AG09309 (cell line): ENCODE results near the gene TPGS2.

Source experiments
- DNase-seq: peaks from one replicate; pipeline ENCODE4 v3.0.0-alpha.2; 2010; ENCODE audit warnings: low read depth
- H3K4me3 ChIP-seq: 2 replicates; pipeline ENCODE4 v1.5.1; 2011; ENCODE audit warnings: mild to moderate bottlenecking, low read depth, low read length, moderate library complexity; ENCODE audit not compliant: control insufficient read depth
- CTCF ChIP-seq: IDR thresholded peaks from 2 replicates; pipeline ENCODE4 v1.5.1; 2011; ENCODE audit warnings: mild to moderate bottlenecking, low read depth, low read length, inconsistent platforms; ENCODE audit not compliant: insufficient read depth, control insufficient read depth; ENCODE audit errors: missing control alignments

Gene TPGS2

DNA sequence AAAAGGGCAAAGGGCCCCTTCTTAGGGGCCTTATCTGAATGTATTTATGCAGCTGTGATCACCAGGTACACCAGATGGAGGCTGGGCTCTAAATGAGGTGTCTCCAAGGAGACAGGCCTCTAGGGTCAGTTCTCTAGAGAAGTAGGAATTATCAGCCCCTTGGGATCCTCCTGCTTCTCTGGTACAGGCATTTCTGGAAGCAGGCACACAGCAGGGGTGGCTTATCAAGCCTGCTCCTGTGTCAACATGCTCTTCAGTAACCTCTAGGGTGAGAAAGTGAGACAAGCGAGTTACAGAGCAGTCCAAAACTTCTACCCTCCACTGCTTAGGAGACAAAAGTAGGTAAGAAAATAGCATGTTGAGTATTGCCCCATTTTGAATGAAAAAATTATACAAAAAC lies 13.8 kb downstream of the TPGS2 start:
- no peak for TF ChIP-seq CTCF
- DNase-seq = no peak
- no peak overlapping the region for H3K4me3 ChIP-seq

GRCh38 chr18:36813824-36814223 lies 15.0 kb downstream of the TPGS2 start:
- no peak for TF ChIP-seq CTCF
- no peak overlapping the region for H3K4me3 ChIP-seq
- no peak for DNase-seq

GRCh38 chr18:36813101-36813775 lies 15.6 kb downstream of the TPGS2 start:
- H3K4me3 ChIP-seq = no peak overlapping the region
- TF ChIP-seq CTCF = no peak
- DNase-seq = no peak

DNA sequence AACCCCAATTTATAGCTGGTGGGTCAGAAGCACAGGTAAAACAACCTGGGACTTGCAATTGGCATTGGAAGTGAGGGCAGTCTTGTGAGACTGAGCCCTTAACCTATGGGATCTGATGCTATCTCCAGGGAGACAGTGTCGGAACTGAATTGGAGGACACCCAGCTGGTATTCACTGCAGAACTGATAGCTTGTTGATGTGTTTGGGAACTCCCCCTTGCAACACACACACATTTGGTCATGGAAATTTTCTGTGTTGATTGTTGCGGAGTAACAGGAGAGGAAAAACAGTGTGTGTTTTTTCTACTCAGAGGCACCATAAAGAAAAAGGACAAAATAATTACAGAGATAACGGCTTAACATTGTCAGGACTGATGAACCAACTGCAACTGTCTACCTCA lies 16.1 kb downstream of the TPGS2 start:
- no peak for TF ChIP-seq CTCF
- DNase-seq = no peak
- no peak overlapping the region for H3K4me3 ChIP-seq

- TF ChIP-seq CTCF = no peak
- no peak overlapping the region for H3K4me3 ChIP-seq
- no peak for DNase-seq
Measured at GRCh38 chr18:36811955-36812354, 16.8 kb downstream of the TPGS2 start.

GRCh38 chr18:36811430-36811829 lies 17.4 kb downstream of the TPGS2 start:
- TF ChIP-seq CTCF = no peak
- DNase-seq = peak; percentile 56
- H3K4me3 ChIP-seq = no peak overlapping the region
